GM19372 (cell line): Measurements from ENCODE around the gene RPL18.

Experiments used
- ATAC-seq: cut with Tn5 transposase; IDR thresholded peaks from one replicate; pipeline ENCODE4 v1.9.1; 2021; ENCODE audit warnings: mild to moderate bottlenecking, low read depth, moderate library complexity; ENCODE audit not compliant: unreplicated experiment

The RPL18 gene

GRCh38 chr19:48631225-48631624 lies 12.2 kb upstream of the RPL18 start:
- no peak for ATAC-seq

- no peak for ATAC-seq
Observed at GRCh38 chr19:48630296-48631063, 11.5 kb upstream of the RPL18 start.

- ATAC-seq, result no peak
Observed at GRCh38 chr19:48629599-48630295, 10.8 kb upstream of the RPL18 start.

- ATAC-seq, result no peak
Observed at GRCh38 chr19:48629297-48629598, 10.3 kb upstream of the RPL18 start.

- no peak for ATAC-seq
Observed at GRCh38 chr19:48628486-48629296, 9.7 kb upstream of the RPL18 start.

- ATAC-seq, result no peak
Observed at GRCh38 chr19:48627865-48628314, 8.9 kb upstream of the RPL18 start.

- no peak for ATAC-seq
Observed at GRCh38 chr19:48627201-48627864, 8.4 kb upstream of the RPL18 start.

- no peak for ATAC-seq
Observed at GRCh38 chr19:48625891-48626327, 6.9 kb upstream of the RPL18 start.

GRCh38 chr19:48624791-48625723 lies 6.1 kb upstream of the RPL18 start:
- no peak for ATAC-seq

- peak; percentile 55 for ATAC-seq
Observed at GRCh38 chr19:48624067-48624594, 5.2 kb upstream of the RPL18 start.

- ATAC-seq, result no peak
Observed at GRCh38 chr19:48623556-48624066, 4.6 kb upstream of the RPL18 start.

GRCh38 chr19:48619692-48620585 lies 961 bp upstream of the RPL18 start:
- no peak for ATAC-seq

GRCh38 chr19:48618278-48618915 lies 581 bp downstream of the RPL18 start:
- ATAC-seq, result no peak

GRCh38 chr19:48617146-48617937 lies 1.6 kb downstream of the RPL18 start:
- ATAC-seq, result no peak

- ATAC-seq, result no peak
Observed at GRCh38 chr19:48616491-48617056, 2.4 kb downstream of the RPL18 start.

- no peak for ATAC-seq
Observed at GRCh38 chr19:48616041-48616436, 2.9 kb downstream of the RPL18 start.
